ENCODE data around the gene KIAA0753.

KIAA0753 gene

GRCh38 chr17:6641247-6641863 lies 844 bp upstream of the KIAA0753 start:
- no peak for DNase-seq (ENCODE audit: low read depth in 3 of 3)

- DNase-seq (ENCODE audit: low read depth in 3 of 3) = peak in 1 of 3 experiments; percentile 28
These were observed 650 bp downstream of the KIAA0753 start for GRCh38 chr17:6639586-6640535.

- DNase-seq (ENCODE audit: low read depth in 3 of 3) = no peak
These were observed 1.4 kb downstream of the KIAA0753 start for GRCh38 chr17:6639014-6639585.

- no peak for DNase-seq (ENCODE audit: low read depth in 3 of 3)
These were observed 2.2 kb downstream of the KIAA0753 start for GRCh38 chr17:6638046-6638908.

- DNase-seq (ENCODE audit: low read depth in 3 of 3) = no peak
These were observed 3.1 kb downstream of the KIAA0753 start for GRCh38 chr17:6637458-6637840.

- no peak for DNase-seq (ENCODE audit: low read depth in 3 of 3)
These were observed 3.7 kb downstream of the KIAA0753 start for GRCh38 chr17:6636616-6637457.

GRCh38 chr17:6636105-6636504 lies 4.4 kb downstream of the KIAA0753 start:
- DNase-seq (ENCODE audit: low read depth in 3 of 3) = no peak

- no peak for DNase-seq (ENCODE audit: low read depth in 3 of 3)
These were observed 7.2 kb downstream of the KIAA0753 start for GRCh38 chr17:6633263-6633662.

- no peak for DNase-seq (ENCODE audit: low read depth in 3 of 3)
These were observed 8.0 kb downstream of the KIAA0753 start for GRCh38 chr17:6632530-6632929.

- no peak for DNase-seq (ENCODE audit: low read depth in 3 of 3)
These were observed 10.1 kb downstream of the KIAA0753 start for GRCh38 chr17:6630390-6630789.

- DNase-seq (ENCODE audit: low read depth in 3 of 3) = no peak
These were observed 13.5 kb downstream of the KIAA0753 start for GRCh38 chr17:6627019-6627418.

GRCh38 chr17:6626616-6627015 lies 13.9 kb downstream of the KIAA0753 start:
- no peak for DNase-seq (ENCODE audit: low read depth in 3 of 3)

GRCh38 chr17:6623941-6624340 lies 16.6 kb downstream of the KIAA0753 start:
- no peak for DNase-seq (ENCODE audit: low read depth in 3 of 3)

GRCh38 chr17:6611231-6611630 lies 29.3 kb downstream of the KIAA0753 start:
- DNase-seq (ENCODE audit: low read depth in 3 of 3) = no peak

- no peak for DNase-seq (ENCODE audit: low read depth in 3 of 3)
These were observed 30.5 kb downstream of the KIAA0753 start for GRCh38 chr17:6610011-6610410.

- no peak for DNase-seq (ENCODE audit: low read depth in 3 of 3)
These were observed 32.2 kb downstream of the KIAA0753 start for GRCh38 chr17:6608321-6608720.

- DNase-seq (ENCODE audit: low read depth in 3 of 3) = no peak
These were observed 35.4 kb downstream of the KIAA0753 start for GRCh38 chr17:6605142-6605541.

GRCh38 chr17:6603744-6604325 lies 36.7 kb downstream of the KIAA0753 start:
- no peak for DNase-seq (ENCODE audit: low read depth in 3 of 3)

GRCh38 chr17:6602141-6602540 lies 38.4 kb downstream of the KIAA0753 start:
- DNase-seq (ENCODE audit: low read depth in 3 of 3) = no peak

- DNase-seq (ENCODE audit: low read depth in 3 of 3) = no peak
These were observed 41.1 kb downstream of the KIAA0753 start for GRCh38 chr17:6599364-6599763.

GRCh38 chr17:6597727-6598126 lies 42.8 kb downstream of the KIAA0753 start:
- no peak for DNase-seq (ENCODE audit: low read depth in 3 of 3)

Data from stimulated activated CD4-positive, alpha-beta T cell treated with anti-CD3 and anti-CD28 coated beads, TNF-alpha, amount 100 ng/mL, for 24 hours (primary cell).